Astrocyte of the spinal cord (primary cell): ENCODE data around the gene CACNA1E.
"Not testable (repeated sequence)": the region's sequence is repeated elsewhere in the genome, so short reads cannot be mapped to it uniquely, and the experiment has no call there.

ENCODE experiments used
- DNase-seq: peaks from one replicate; pipeline ENCODE4 v3.0.0; 2011; ENCODE audit warnings: low read depth, low spot score
- H3K4me3 ChIP-seq: 2 replicates; pipeline ENCODE4 v1.5.1; 2011; ENCODE audit warnings: low read depth, mild to moderate bottlenecking, low read length, moderate library complexity
- CTCF ChIP-seq: IDR thresholded peaks from 2 replicates; pipeline ENCODE4 v1.5.1; 2012; ENCODE audit warnings: low read depth, mild to moderate bottlenecking, low read length, inconsistent platforms
- in situ Hi-C: cut with HindIII; loops from 2 replicates; pipeline ENCODE4 v1.10.0; 2017; ENCODE audit warnings: low sequenced_read_pairs

CACNA1E gene

GRCh38 chr1:181538836-181539235 lies 55.5 kb downstream of the CACNA1E start:
- TF ChIP-seq CTCF = no peak
- no peak for DNase-seq
- in situ Hi-C loops = no loop called here
- no peak overlapping the region for H3K4me3 ChIP-seq

GRCh38 chr1:181541458-181541857 lies 58.1 kb downstream of the CACNA1E start:
- TF ChIP-seq CTCF = no peak
- in situ Hi-C loops = no loop called here
- H3K4me3 ChIP-seq = no peak overlapping the region
- no peak for DNase-seq

GRCh38 chr1:181541947-181542346 lies 58.6 kb downstream of the CACNA1E start:
- TF ChIP-seq CTCF = no peak
- in situ Hi-C loops = no loop called here
- H3K4me3 ChIP-seq = no peak overlapping the region
- no peak for DNase-seq

- DNase-seq, H3K4me3 ChIP-seq, in situ Hi-C loops: not testable (repeated sequence)
Measured at GRCh38 chr1:181542406-181542805, 59.1 kb downstream of the CACNA1E start.

- in situ Hi-C loops = no loop called here
- no peak for TF ChIP-seq CTCF
- no peak overlapping the region for H3K4me3 ChIP-seq
- DNase-seq = no peak
Measured at GRCh38 chr1:181545395-181545794, 62.1 kb downstream of the CACNA1E start.

- DNase-seq = no peak
- no peak overlapping the region for H3K4me3 ChIP-seq
- in situ Hi-C loops = no loop called here
- TF ChIP-seq CTCF = no peak
Measured at GRCh38 chr1:181548497-181548896, 65.2 kb downstream of the CACNA1E start.

- no peak for DNase-seq
- TF ChIP-seq CTCF = no peak
- in situ Hi-C loops = no loop called here
- H3K4me3 ChIP-seq = no peak overlapping the region
Measured at GRCh38 chr1:181551249-181551648, 67.9 kb downstream of the CACNA1E start.
